Stomach (tissue), 4 donors: ENCODE data around the gene GPBAR1.

Experiments used
- EP300 ChIP-seq: sonication (generic); formaldehyde crosslinking; IDR thresholded peaks from one replicate; pipeline ENCODE4 v1.6.1; 2017; ENCODE audit warnings: antibody characterized with exemption
- POLR2A ChIP-seq, 4 donors: fragments of 450-650 bp; IDR thresholded peaks; one replicate each; pipeline ENCODE4 v1.6.1; 2016; ENCODE audit warnings: antibody characterized with exemption in 4 of 4, control low read depth in 2 of 4, mild to moderate bottlenecking in 1 of 4, moderate library complexity in 1 of 4
- POLR2AphosphoS5 ChIP-seq, 3 donors: sonication (generic); formaldehyde crosslinking; IDR thresholded peaks; one replicate each; pipeline ENCODE4 v1.6.1; 2016; ENCODE audit warnings: antibody characterized with exemption in 3 of 3
- TF ChIP-seq, protein P1 (sequence below), 7 experiments: fragments of 450-650 bp in 4 of 7; fragments of 200-600 bp in 3 of 7; sonication (generic) in 3 of 7; IDR thresholded peaks; one replicate each; pipeline ENCODE4 v1.5.1; 2016 to 2019; ENCODE audit warnings: antibody characterized with exemption in 7 of 7, control low read depth in 2 of 7, mild to moderate bottlenecking in 1 of 7

DNA sequence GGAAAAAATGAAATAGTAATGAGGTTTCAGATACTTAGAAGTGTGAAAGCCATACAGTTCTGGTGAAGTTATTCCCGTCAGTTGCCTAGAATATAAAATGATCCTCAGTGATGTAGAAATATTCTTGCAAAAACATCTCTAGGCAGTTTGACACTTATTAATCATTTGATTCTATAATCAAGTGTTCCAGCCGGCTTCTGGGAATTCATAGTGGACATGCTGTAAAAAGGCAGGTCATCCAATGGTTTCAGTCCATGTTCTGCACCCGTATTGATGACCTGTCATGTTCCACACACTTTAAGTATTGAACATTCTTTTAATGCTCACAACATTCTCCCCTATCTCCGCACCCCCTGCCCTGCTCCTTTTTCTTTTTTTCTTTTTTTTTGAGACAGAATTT lies 24.0 kb upstream of the GPBAR1 start:
- TF ChIP-seq, protein P1, sequence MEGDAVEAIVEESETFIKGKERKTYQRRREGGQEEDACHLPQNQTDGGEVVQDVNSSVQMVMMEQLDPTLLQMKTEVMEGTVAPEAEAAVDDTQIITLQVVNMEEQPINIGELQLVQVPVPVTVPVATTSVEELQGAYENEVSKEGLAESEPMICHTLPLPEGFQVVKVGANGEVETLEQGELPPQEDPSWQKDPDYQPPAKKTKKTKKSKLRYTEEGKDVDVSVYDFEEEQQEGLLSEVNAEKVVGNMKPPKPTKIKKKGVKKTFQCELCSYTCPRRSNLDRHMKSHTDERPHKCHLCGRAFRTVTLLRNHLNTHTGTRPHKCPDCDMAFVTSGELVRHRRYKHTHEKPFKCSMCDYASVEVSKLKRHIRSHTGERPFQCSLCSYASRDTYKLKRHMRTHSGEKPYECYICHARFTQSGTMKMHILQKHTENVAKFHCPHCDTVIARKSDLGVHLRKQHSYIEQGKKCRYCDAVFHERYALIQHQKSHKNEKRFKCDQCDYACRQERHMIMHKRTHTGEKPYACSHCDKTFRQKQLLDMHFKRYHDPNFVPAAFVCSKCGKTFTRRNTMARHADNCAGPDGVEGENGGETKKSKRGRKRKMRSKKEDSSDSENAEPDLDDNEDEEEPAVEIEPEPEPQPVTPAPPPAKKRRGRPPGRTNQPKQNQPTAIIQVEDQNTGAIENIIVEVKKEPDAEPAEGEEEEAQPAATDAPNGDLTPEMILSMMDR (IDR thresholded peaks at IDR 0.05), result no peak
- TF ChIP-seq POLR2AphosphoS5 (IDR thresholded peaks at IDR 0.05) (no peak), EP300 (no peak), POLR2A (IDR thresholded peaks at IDR 0.05) (no peak)
